Keratinocyte (primary cell): ENCODE results near the gene HAUS1. TPM values are rescaled to one million over a fixed set of nuclear protein-coding genes. Genes with fewer than 3 reads are reported as not detected.
"Not testable (repeated sequence)": the region's sequence is repeated elsewhere in the genome, so short reads cannot be mapped to it uniquely, and the experiment has no call there.

Experiments
- DNase-seq: peaks from one replicate; pipeline ENCODE4 v3.0.0-alpha.2; 2011; ENCODE audit warnings: low read depth, missing footprints, low spot score
- FAIRE-seq: peaks from 2 replicates; lab custom pipeline; 2011; peaks lifted over from hg19 to GRCh38; lab: Jason Lieb, UNC
- H2AFZ ChIP-seq: 2 replicates; pipeline ENCODE4 v1.6.0; 2012; ENCODE audit warnings: low read length, control low read depth, inconsistent platforms; ENCODE audit not compliant: control insufficient read depth
- H3K27ac ChIP-seq: 2 replicates; pipeline ENCODE4 v1.5.1; 2011; ENCODE audit warnings: low read length; ENCODE audit not compliant: control insufficient read depth, insufficient read depth
- H3K27me3 ChIP-seq: 3 replicates; pipeline ENCODE4 v1.6.0; 2011; ENCODE audit warnings: low read length; ENCODE audit not compliant: control insufficient read depth, insufficient read depth; ENCODE audit errors: extremely low read depth
- H3K36me3 ChIP-seq, 2 experiments: 2 replicates in 1 of 2; 3 replicates in 1 of 2; pipeline ENCODE4 v1.5.1; 2011; ENCODE audit warnings: low read length in 2 of 2, mild to moderate bottlenecking in 1 of 2; ENCODE audit not compliant: control insufficient read depth in 2 of 2, insufficient read depth in 2 of 2; ENCODE audit errors: extremely low read depth in 1 of 2
- H3K4me1 ChIP-seq: 3 replicates; pipeline ENCODE4 v1.5.1; 2011; ENCODE audit warnings: low read length; ENCODE audit not compliant: control insufficient read depth, insufficient read depth; ENCODE audit errors: extremely low read depth
- H3K4me2 ChIP-seq: 3 replicates; pipeline ENCODE4 v1.6.0; 2011; ENCODE audit warnings: low read depth, low read length; ENCODE audit not compliant: control insufficient read depth, insufficient read depth; ENCODE audit errors: extremely low read depth
- H3K4me3 ChIP-seq, 3 experiments: fragments of 200-600 bp in 1 of 3; sonication (generic) in 1 of 3; 2 replicates in 2 of 3; 3 replicates in 1 of 3; pipeline ENCODE4 v1.5.1; 2011 to 2016; ENCODE audit warnings: low read length in 3 of 3, mild to moderate bottlenecking in 3 of 3, control low read depth in 2 of 3, inconsistent platforms in 1 of 3, low read depth in 1 of 3, mixed read lengths in 1 of 3, mixed run types in 1 of 3, moderate library complexity in 1 of 3; ENCODE audit not compliant: control insufficient read depth in 2 of 3, insufficient read depth in 2 of 3; ENCODE audit errors: extremely low read depth in 1 of 3
- H3K79me2 ChIP-seq: 2 replicates; pipeline ENCODE4 v1.6.0; 2012; ENCODE audit warnings: low read length; ENCODE audit not compliant: control insufficient read depth, insufficient read depth
- H3K9ac ChIP-seq: 3 replicates; pipeline ENCODE4 v1.6.0; 2011; ENCODE audit warnings: low read length; ENCODE audit not compliant: control insufficient read depth, insufficient read depth; ENCODE audit errors: extremely low read depth
- H3K9me1 ChIP-seq: 3 replicates; pipeline ENCODE4 v1.6.0; 2011; ENCODE audit warnings: low read length; ENCODE audit not compliant: control insufficient read depth, insufficient read depth; ENCODE audit errors: extremely low read depth
- H3K9me3 ChIP-seq: 2 replicates; pipeline ENCODE4 v1.5.1; 2012; ENCODE audit warnings: low read depth, low read length; ENCODE audit not compliant: control insufficient read depth
- H4K20me1 ChIP-seq: 3 replicates; pipeline ENCODE4 v1.6.0; 2011; ENCODE audit warnings: low read length; ENCODE audit not compliant: control insufficient read depth, insufficient read depth; ENCODE audit errors: extremely low read depth
- CTCF ChIP-seq, 3 experiments: IDR thresholded peaks in 1 of 3; conservative IDR thresholded peaks in 1 of 3; optimal IDR thresholded peaks in 1 of 3; 2 replicates in 2 of 3; 3 replicates in 1 of 3; pipeline versions ENCODE3 to v1.5.1; 2011; ENCODE audit warnings: low read length in 3 of 3, mild to moderate bottlenecking in 3 of 3, moderate library complexity in 2 of 3, control low read depth in 1 of 3, inconsistent platforms in 1 of 3; ENCODE audit not compliant: insufficient read depth in 2 of 3; ENCODE audit errors: extremely low read depth in 1 of 3
- EZH2 ChIP-seq: IDR thresholded peaks from one replicate; pipeline ENCODE4 v1.6.1; 2012; ENCODE audit warnings: inconsistent platforms, mild to moderate bottlenecking, low read length, moderate library complexity
- dilution Hi-C: fragments of 300-500 bp; cut with MboI; formaldehyde crosslinking; loops from one replicate; pipeline ENCODE4 v1.7.0; 2020; ENCODE audit warnings: low sequenced_read_pairs; ENCODE audit not compliant: extremely low pct_ligation_motif_present
- polyA plus RNA-seq, 5 experiments: library from polyadenylated mRNA; depleted of rRNA in 3 of 5; stranded (reverse) in 3 of 5; stranded (forward) in 1 of 5; unstranded in 1 of 5; fragments of >200 nt; gene quantifications; 1 replicate in 1 of 5; 2 replicates in 3 of 5; 3 replicates in 1 of 5; pipeline versions ENCODE4 v1.2.1 to v1.2.3, GENCODE V29; 2011 to 2012; ENCODE audit warnings: missing spikeins in 2 of 5, low read depth in 1 of 5, low replicate concordance in 1 of 5

HAUS1 gene
- polyA plus RNA-seq, 1 donor (not counting 4 experiments of a cell fraction or from before 2014, with no cell fraction given), result 39.5 TPM

GRCh38 chr18:46080156-46080555 lies 24.0 kb upstream of the HAUS1 start:
- FAIRE-seq, result no peak
- H3K9ac ChIP-seq, result no peak overlapping the region
- H3K27me3 ChIP-seq, result no peaks in the 10 kb centered on the region
- no peak overlapping the region for H3K4me3 ChIP-seq
- no peak for DNase-seq
- no peaks in the 10 kb centered on the region for H3K79me2 ChIP-seq
- TF ChIP-seq EZH2 (no peak), CTCF (optimal IDR thresholded peaks at IDR 0.05 in 1 of 3, IDR thresholded peaks at IDR 0.05 in 1 of 3, conservative IDR thresholded peaks at IDR 0.05 in 1 of 3; ENCODE audit: extremely low read depth in 1 of 3, insufficient read depth in 2 of 3, low read length in 3 of 3) (no peak)
- H3K4me2 ChIP-seq, result no peak overlapping the region
- H3K9me3 ChIP-seq, result no peaks in the 10 kb centered on the region
- no peaks in the 10 kb centered on the region for H4K20me1 ChIP-seq
- no peak overlapping the region for H3K27ac ChIP-seq
- dilution Hi-C loops, result no loop called here
- peaks cover 15 to 20% of the 10 kb centered on the region in 2 experiments for H3K36me3 ChIP-seq
- H3K9me1 ChIP-seq, result no peaks in the 10 kb centered on the region
- no peak overlapping the region for H2AFZ ChIP-seq
- no peaks in the 10 kb centered on the region for H3K4me1 ChIP-seq

DNA sequence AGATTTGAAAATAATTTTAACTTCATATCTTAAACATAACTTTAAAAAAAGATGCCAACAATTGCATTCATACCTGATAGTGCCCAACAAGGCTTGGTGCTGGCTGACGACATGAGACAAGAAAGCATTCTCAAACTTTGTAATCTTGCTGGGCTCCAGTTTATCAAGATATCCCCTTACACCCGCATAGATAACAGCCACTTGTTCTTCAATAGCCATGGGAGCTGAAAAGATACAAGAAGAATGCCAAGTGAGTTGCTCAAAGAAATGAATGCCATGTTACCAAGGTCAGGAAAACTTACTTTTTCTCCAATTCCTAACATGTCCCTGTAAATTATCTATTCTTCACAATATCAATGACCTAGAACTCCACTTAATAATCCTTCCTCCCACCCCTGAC lies 19.8 kb upstream of the HAUS1 start:
- H3K4me1 ChIP-seq, result no peaks in the 10 kb centered on the region
- H3K4me3 ChIP-seq, result no peak overlapping the region
- no peaks in the 10 kb centered on the region for H3K27me3 ChIP-seq
- no peak for DNase-seq
- H3K9me3 ChIP-seq, result no peaks in the 10 kb centered on the region
- dilution Hi-C loops, result no loop called here
- H3K36me3 ChIP-seq, result peaks cover 36 to 37% of the 10 kb centered on the region in 2 experiments
- TF ChIP-seq EZH2 (no peak), CTCF (optimal IDR thresholded peaks at IDR 0.05 in 1 of 3, IDR thresholded peaks at IDR 0.05 in 1 of 3, conservative IDR thresholded peaks at IDR 0.05 in 1 of 3; ENCODE audit: extremely low read depth in 1 of 3, insufficient read depth in 2 of 3, low read length in 3 of 3) (no peak)
- peaks cover 3% of the 10 kb centered on the region for H3K79me2 ChIP-seq
- H3K4me2 ChIP-seq, result no peak overlapping the region
- FAIRE-seq, result no peak
- no peak overlapping the region for H3K27ac ChIP-seq
- H2AFZ ChIP-seq, result no peak overlapping the region
- H3K9me1 ChIP-seq, result no peaks in the 10 kb centered on the region
- H3K9ac ChIP-seq, result no peak overlapping the region
- H4K20me1 ChIP-seq, result no peaks in the 10 kb centered on the region

DNA sequence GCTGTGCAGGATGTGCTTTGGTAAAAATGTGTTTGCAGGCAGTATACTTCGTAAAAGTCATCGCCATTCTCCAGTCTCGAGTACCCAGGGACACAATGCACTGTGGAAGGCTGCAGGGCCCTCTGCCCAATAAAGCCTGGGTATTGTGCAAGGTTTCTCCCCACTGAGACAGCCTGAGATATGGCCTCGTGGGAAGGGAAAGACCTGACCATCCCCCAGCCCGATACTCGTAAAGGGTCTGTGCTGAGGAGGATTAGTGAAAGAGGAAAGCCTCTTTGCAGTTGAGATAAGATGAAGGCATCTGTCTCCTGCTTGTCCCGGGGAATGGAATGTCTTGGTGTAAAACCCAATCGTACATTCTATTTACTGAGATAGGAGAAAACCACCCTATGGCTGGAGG lies 15.7 kb upstream of the HAUS1 start:
- H3K4me1 ChIP-seq, FAIRE-seq, DNase-seq, H3K9me1 ChIP-seq, H3K4me2 ChIP-seq, H3K9me3 ChIP-seq, H3K27me3 ChIP-seq, H4K20me1 ChIP-seq, dilution Hi-C loops, H3K27ac ChIP-seq, H3K4me3 ChIP-seq, H3K9ac ChIP-seq, H2AFZ ChIP-seq: not testable (repeated sequence)
- peaks cover 35% of the 10 kb centered on the region for H3K79me2 ChIP-seq
- H3K36me3 ChIP-seq, result peaks cover 40 to 55% of the 10 kb centered on the region in 2 experiments
